GM19239 (cell line): ENCODE measurements around the gene MYL12B.
A peak's percentile ranks its signal among the peaks of the same experiment; 100 is the strongest.
"Not testable (repeated sequence)": the region's sequence is repeated elsewhere in the genome, so short reads cannot be mapped to it uniquely, and the experiment has no call there.

Source experiments
- DNase-seq: peaks from one replicate; pipeline ENCODE4 v3.0.0; 2011; ENCODE audit warnings: low spot score; ENCODE audit not compliant: insufficient read length
- FAIRE-seq: peaks from 2 replicates; lab custom pipeline; 2011; peaks lifted over from hg19 to GRCh38; lab: Jason Lieb, UNC

Gene MYL12B

DNA sequence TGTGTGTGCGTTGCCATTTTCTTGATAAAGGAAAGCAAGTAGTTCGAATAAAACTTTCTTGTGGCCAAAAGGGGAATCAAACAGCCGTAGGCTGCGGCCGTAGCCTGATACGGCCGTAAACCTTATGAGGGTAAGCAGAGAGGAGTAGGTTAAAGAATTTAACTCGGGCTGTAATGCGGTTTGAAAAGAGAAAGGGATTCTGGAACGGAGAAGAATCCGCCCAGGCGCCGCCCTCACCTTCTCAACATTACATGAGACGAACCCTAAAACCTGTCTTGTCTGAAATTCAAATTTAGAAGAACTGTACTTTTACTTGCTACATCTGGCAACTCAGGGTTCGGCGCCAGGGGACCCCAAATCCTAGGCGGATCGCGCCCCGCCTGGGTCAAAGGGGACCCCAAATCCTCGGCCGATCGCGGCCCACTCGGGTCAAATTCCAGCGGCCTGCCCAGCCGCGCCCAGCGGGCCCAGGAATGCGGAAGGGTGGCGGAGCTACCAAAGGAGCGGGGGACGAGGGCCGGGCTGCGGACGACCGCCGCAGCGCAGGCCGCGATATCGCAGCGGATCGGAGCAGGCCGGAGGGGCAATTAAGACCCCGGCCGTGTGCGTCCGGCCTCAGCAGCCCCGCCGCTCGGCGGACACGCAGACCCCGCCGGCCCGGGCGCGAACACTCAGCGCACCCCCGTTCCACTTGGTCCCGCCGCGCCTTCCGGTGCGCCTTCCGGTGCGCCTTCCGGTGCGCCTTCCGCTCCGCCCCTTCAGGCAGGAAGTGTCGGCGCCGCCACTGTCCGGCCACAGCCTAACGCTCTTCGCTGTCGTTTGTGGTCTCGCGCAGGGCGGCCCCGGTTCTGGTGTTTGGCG, at the start of gene MYL12B:
MYL12B (plus strand) TSS at position 761 of the 861 bp plus-strand sequence. CDS start 10,766 bp downstream, outside the sequence.
- peak; percentile 70 for FAIRE-seq
- DNase-seq, result peak; percentile 69

DNA sequence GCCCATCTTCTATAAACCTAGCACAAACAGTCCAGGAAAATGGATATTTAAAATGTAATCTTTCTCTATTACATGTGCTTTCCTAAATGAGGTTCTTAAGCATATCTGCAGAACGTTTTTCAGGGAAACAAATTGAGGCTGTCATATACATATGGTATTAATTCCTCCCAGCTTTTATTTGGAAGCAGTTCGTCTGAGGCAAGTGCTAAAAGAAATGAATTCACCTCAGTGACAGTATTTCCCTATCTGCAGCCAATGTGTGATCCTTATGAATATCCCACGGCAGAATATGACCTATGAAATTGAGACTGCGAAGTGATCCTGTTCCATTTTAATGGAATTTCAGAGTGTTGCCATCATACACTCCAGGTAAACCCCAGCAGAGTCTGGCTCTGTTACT, 49.3 kb upstream of the MYL12B start:
- FAIRE-seq, result no peak

DNA sequence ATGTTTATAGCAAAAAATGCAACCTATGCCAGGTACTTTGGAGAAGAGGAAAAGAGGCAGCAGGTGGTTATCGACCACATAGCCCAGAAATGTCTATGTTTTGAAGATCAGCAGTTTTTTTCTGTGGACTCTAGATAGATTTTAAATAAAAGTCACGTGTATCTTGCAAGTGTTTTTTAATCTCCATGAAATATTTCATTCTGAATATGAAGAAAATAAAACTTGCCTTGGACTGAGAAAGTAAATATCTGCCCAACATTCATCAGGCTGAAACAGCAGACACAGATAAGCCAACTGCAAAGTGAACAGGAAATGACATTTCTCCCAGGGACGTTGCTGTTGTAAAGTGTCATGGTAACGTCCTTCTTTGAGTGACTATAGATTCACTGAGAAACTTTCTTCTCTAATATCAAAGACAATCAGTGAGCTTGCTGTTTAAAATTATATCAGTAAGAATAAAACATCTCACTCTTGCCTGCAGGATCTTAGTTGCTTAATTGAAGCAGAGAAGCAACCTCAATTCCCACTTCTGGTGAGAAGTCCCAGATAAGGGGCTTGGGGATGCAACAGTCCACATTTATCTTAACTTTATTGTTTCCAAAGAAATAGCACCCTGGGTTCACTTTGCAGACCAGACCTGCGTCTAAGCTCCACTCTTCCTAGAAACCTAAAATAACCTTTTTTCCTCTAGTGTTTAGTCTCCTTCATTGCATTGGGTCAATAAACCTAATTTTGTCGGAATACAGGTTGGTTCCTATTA, 48.5 kb upstream of the MYL12B start:
- DNase-seq (no peak), FAIRE-seq (no peak)

More for the DNA sequence above, 49.3 kb upstream of the MYL12B start:
- DNase-seq, result no peak

DNA sequence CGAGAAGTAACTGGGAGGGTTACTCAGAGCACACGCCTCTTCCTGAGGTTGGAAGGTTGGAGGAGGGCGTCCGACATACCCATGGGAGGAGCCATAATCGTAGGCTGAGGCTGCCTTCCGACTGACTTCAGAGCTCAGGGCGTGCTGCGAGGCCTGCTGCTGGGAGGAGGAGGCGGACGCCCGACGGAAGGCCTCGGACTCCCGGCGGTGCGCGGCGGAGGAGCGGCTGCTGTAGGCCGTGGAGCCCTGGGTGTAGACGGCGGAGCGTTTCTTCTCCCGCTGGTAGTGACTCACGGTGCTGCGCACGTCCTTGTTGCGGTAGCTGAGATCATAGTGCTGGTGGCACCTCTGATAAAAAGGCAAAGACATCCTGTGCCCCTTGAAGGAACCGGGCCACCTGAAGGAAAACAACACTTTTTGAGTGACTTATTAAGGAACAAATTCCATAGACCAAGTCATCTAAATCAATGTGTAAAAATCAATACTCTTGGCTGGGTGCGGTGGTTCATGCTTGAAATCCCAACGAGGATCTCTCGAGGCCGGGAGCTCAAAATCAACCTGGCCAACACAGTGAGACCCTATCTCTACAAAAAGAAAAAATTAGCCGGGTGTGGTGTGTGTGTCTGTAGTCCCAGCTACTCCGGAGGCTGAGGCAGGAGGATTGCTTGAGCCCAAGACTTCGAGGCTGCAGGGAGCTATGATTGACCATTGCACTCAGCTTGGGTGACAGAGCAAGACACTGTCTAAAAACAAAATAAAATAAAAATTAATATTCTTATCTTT, 46.9 kb upstream of the MYL12B start:
- FAIRE-seq (no peak), DNase-seq (no peak)

DNA sequence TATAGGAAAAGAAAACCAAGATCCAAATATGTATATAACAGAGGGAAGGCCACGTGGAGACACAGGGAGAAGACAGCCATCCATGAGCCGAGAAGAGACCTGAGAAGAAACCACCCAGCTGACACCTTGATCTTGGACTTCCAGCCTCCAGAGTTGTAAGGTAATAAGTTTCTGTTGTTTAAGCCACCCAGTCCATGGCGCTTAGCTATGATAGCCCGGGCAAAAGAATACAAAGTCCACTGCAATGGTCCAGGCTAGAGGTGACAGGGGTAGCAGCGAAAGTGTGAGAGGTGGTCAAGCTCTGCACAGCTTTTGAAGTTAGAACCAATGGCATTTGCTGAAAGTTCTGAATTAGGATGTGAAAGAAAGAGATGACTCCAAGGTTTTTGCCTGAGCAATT, 44.9 kb upstream of the MYL12B start:
- FAIRE-seq (no peak), DNase-seq (no peak)

DNA sequence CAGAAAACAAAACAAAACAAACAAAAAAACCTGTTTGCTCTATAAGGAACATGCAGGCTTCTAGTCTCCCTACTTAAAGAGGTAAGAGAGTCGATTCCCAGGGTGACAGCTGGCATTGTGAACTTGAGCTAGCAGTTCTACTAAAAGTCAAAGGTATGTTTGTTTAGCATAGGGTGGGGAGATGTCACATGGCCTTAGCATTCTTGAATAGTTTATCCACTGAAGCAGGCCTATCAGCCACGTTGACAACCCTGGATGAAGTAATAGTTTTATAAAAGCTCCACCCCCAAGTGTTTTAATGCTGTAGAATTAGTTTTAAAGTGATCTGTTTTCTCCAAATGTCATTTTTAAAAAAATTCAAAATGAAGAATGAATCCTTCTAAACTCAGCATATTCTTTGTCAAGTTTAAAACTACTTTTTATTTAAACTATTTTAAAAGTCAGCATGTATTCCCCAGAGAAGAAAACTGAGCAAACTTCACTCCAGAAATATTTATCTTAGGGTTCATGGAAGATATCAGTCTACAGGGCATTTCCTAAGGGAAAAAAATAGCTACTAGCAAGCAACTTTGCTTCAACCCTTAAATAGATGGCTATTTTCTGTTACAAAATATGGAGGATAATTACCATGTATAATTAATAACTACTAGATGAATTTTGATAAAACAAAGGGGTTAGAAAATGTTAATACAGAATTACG, 43.8 kb upstream of the MYL12B start:
- no peak for DNase-seq
- FAIRE-seq, result no peak

DNA sequence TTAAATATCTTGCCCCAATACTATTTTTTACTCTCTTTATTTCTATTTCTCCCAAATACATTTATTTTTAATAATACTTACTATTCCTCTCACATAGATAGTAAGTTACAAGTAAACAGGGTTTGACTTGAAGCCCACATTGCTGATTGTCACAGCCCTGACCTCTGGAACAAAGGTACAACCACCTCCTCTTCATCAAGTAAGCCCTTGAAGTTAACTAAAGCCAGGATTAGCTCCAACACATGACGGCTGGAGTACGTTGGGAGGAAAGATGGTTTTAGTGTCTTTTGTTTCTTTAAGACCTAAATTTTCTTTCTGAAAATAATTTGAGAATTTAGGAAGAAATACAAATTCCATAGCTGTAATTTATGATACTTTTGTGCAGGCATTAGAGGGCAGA, 43.1 kb upstream of the MYL12B start:
- DNase-seq (no peak), FAIRE-seq (no peak)

DNA sequence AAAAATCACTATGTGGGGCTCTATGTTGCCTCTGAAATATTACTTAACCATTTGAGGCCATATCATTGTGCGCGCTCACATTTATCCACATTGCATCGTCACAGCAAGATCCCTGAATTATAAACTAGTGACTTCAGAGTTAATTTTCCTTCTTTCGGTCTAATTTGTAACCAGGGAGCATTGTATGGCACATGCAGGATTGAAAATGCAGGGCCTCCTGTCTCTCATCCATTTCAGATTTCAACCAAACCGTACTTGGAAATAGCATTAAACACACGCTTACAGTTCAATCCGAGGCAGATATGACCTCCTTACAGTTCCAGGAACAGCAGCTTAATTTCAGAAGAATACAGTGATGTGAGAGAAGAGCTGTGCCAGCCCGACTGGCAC, 42.7 kb upstream of the MYL12B start:
- no peak for DNase-seq
- no peak for FAIRE-seq

DNA sequence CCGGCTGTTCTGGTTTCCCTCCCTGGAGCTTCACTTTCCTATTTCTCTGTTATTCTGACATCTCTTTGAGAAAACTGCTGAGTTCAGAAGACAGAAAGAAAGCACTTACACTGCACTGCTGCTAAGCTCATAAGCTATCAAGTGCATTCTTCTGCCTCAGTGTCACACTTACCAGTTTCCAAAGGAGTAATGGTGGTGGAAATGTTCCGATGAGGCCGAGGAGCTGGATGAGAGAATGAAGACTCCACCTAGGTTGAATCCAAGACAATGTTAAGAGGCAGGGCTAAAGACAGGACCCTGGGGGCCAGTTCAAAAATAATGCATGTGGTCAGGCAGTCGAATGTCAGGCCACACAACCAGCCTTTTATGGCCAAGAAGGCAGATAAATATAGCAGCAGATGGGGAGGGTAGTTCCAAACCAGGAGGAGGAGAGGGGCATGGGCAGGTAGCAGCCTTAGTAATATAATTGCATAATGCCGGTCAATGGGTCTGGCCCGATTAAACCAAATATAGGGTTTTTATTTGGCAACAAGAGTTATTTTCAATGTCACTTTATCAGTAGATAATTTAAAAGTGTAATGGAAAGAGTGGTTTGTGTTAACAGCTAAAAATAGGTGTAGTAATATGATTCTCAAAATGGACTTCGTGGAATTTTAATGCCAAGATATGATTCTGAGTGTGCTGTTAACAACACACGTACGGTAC, 42.1 kb upstream of the MYL12B start, which contains the start of gene MYOM1:
MYOM1 (minus strand) TSS at position 338 of the 705 bp plus-strand sequence. CDS start 4,745 bp downstream, outside the sequence.
- DNase-seq (no peak), FAIRE-seq (no peak)

DNA sequence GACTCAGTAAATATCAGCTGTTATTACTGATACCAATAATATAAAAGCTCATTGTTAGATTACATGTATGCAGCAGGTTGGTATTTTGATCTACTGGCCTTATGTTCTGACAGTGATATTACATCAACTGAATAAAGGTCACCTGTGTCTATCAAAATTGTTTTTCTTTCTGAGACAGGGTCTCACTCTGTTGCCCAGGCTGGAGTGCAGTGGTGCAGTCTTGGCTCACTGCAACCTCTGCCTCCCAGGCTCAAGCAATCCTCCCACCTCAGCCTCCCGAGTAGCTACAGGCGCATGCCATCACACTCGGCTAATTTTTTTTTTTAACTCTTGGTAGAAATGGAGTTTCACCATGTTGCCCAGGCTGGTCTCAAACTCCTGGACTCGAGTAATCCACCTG, 41.1 kb upstream of the MYL12B start:
- DNase-seq, FAIRE-seq: not testable (repeated sequence)

DNA sequence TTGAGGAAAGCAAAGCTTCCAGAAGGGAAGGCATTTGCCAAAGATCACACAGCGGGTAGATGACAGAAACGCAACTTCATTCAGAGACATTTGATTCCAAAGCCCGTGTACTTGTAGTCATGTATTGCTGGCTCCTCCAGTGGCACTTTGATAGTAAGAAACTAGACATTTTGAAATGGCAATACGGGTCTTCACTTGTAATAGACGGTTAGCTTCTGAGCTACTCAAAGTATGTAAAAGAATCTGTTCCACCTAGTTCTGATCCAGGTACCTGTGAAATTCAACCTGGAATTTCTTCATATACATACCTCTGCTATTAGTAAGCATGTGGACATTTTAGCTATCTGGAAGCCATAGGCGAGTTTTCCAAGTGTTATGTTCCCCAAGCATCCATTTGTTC, 40.4 kb upstream of the MYL12B start:
- DNase-seq, result no peak
- FAIRE-seq, result no peak

DNA sequence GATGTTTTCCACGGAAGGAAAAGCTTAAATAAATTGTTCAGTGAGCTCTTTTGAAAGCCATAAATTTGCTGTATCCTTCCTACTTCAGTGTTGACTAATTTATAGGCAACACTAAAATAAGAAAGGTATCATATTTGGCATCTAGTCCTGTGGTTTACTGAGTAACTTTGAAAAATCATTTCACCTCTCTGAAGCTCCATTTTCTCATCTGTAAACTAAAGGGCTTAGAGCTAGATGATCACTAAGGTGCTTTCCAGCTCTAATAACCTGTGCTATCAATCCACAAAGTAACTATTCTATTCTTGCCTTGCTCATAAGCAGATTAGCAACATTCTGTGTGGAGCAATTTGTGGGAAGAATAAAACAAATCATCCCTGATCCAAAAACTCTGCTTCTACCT, 38.6 kb upstream of the MYL12B start:
- no peak for DNase-seq
- no peak for FAIRE-seq

DNA sequence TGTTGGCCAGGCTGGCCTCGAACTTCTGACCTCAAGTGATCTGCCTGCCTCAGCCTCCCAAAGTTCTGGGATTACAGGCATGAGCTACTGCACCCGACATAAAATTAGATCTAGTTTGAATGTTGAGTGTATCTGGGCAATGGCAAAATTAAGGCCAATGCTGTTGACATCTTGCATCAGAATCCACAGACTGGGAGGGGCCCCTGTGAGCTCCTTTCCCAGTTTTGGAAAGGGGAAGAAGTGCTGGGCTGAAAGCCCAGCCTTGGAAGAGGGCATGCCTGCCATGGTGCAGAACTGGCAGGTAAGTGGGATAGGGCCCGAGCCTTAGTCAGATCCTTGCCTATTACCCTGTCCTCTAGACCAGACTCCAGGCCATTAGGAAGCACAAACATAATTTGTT, 37.7 kb upstream of the MYL12B start:
- FAIRE-seq (no peak), DNase-seq (no peak)

DNA sequence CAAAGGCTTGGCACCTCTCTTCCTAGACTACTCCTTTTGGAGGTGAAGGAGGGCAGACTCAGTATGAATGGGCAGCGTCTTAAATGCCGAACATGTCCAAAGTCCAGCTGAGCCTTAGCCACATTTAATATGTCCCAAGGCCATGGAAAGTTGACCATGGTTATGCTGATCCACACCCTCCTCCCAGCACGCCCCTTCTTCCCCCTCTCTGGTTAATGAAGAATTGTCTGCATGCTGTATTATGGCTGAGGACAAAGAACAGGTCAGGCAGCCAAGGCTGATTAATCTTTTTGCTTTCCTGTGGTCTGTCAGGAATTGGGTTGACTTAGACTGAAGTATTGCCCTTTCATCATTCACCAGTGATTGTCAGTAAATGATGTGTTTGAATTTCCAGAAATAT, 36.3 kb upstream of the MYL12B start:
- FAIRE-seq, result no peak
- no peak for DNase-seq

DNA sequence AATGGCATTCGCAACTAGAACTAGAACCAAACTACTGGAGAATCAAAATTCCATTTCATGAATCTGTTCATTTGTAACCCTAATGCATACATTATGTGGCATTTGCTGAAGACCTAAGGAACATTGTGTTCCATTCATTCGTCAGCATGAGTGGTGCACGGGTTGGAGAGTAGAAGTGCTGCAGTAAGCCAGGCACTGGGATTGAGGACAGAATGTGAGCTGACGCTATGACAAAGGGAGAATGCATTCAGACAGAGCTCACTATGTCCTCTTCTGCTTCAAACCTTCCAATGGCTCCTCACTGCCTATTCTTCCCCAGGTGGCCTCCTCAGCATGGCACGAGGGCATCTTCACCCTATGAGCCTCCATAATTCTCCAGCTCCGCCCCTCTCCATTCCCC, 35.9 kb upstream of the MYL12B start:
- no peak for FAIRE-seq
- no peak for DNase-seq

DNA sequence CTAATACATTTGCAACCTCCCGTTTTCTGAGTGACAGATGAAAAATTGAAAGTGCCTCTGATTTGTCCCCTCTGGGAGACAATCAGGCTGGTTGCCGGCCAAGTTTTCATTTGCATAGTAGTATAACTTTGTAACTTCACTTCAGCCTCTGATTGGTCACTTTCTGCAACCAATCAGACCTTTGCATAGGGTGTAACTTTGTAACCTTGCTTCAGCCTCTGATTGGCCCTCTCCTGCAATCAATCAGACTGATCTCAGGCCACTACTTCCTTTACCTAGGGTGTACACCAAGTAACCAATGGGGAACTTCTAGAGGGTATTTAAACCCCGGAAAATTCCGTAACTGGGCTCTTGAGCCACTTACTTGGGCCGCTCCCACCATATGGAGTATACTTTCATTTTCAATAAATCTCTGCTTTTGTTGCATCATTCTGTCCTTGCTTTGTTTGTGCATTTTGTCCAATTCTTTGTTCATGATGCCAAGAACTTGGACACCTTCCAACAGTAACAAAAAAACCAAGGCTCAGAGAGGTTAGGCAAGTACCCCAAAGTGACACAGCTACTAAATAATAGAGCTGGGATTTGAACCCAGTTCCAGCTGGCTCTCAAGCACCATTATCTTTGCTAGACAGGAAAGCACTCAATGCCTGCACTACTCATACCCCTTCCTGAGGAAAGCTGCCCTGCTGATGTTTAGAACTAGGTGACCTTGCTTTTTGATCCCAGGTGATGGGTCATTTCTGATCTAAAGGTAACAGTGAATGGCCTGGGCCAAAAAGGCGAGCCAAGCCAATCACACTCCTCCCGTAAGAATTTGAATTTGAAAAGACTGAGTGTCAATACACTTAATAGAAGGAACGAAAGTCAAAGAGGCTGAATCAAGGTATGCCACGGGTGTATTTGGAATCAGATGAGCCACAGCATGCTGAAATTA, 31.3 kb upstream of the MYL12B start:
- DNase-seq, result no peak
- no peak for FAIRE-seq

DNA sequence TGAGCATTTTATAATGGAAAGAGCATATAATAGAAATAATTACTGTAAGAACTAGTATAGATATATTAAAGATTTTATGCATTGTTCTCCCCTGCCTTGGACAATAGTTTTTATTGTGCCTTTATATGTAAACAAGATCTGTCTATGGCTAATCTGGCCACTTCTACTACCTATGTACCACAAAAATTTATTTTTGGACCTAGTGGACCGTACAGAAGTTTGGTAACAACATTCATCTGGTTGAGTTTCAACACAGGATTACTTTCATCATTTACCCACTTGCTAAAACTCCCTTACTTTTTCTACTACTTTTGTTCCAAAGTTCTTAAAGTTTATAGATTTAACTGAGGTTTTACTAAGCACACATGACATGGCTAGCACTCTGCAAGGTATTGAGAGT, 28.9 kb upstream of the MYL12B start:
- no peak for DNase-seq
- no peak for FAIRE-seq

DNA sequence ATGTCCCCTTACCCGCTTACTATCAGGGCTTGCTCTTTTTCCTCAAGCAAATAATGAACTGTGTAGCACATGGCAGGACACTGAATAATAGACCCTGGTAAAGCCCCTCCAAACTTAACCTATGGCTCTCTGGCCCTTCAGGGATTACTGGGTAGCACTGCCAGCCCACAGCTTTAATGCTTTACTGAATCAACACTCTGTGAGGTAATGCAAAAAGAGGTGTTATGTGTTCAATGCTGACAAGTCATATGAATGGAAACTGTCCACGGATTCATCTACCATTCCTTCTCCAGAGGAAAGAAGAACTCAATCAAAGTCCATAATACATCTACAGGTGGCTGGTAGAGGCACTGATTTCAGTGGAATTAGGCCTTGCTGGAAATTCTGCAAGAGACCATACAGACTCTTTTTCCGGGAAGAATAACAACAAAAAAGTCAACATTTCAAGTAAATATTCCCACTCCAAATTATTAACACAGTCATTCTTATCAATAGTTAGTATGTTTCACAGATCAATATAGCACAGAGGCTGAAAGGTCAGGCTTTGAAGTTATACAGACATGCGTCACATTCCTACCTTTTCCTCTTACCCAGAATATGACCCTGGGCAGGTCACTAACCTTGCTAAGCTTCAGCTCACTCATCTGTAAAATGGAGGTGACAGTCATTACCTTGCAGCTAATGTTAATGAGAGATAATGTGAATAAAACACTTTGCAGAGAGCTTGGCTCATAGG, 28.3 kb upstream of the MYL12B start:
- DNase-seq, result no peak
- no peak for FAIRE-seq
